ENCODE measurements around the gene DHX32.

Gene DHX32

DNA sequence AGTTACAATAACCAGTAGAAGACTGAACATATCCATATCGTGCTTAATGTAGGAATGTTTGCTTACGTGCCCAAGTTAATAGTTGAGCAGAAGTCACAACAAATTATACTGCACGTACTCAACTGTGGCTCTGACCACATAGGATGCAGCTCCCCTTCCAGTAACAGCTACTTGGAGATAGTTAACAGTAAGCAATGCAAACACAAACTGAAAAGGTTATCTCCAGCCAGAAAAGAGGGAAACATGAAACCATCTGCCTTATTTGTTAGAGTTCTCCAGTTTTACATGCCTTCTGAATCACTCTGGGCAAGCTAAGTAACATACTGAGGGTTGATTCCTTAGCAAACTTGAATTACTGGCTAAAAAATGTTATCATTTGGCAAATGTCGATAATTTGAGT lies 9.8 kb downstream of the DHX32 start:
- H3K27me3 Mint-ChIP-seq = no peaks in the 10 kb centered on the region
- no peak overlapping the region for H3K27ac Mint-ChIP-seq
- peaks cover 14% of the 10 kb centered on the region for H3K36me3 Mint-ChIP-seq

DNA sequence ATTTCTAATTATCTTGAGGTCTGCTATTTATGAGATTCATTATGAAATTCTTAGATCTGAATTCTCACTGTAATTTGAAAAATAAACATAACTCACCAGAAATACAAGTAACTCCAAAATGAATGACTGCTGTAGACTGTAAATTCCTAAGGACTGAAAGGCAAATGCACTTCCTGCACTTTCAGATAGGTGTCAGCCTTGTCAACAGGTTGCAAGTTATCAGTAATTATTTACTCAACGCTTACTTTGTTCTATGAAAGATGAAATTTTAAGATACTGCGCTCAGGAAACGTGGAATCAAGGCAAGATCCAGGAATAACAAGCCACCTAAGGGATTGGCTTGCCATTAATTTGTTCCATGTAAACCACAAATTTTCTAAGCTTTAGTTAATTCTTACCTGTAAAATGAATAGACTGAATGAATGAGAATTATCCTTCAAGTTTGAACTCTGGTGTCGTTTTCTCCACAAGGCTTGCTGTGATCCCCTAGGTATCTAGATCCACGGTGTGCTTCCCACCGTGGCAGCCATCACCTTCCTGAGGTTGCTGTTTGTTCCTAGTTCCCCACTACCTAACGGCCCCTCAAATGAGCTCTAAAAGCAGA lies 12.6 kb downstream of the DHX32 start:
- H3K9me3 Mint-ChIP-seq = no peaks in the 10 kb centered on the region
- no peaks in the 10 kb centered on the region for H3K27me3 Mint-ChIP-seq
- H3K4me3 Mint-ChIP-seq = no peak overlapping the region
- no peaks in the 10 kb centered on the region for H3K36me3 Mint-ChIP-seq
- no peaks in the 10 kb centered on the region for H3K4me1 Mint-ChIP-seq
- no peak overlapping the region for H3K27ac Mint-ChIP-seq

More for the DNA sequence above, 9.8 kb downstream of the DHX32 start:
- Mint-ChIP-seq H3K9me3 (no peaks in the 10 kb centered on the region), H3K4me1 (no peaks in the 10 kb centered on the region), H3K4me3 (no peak overlapping the region)

DNA sequence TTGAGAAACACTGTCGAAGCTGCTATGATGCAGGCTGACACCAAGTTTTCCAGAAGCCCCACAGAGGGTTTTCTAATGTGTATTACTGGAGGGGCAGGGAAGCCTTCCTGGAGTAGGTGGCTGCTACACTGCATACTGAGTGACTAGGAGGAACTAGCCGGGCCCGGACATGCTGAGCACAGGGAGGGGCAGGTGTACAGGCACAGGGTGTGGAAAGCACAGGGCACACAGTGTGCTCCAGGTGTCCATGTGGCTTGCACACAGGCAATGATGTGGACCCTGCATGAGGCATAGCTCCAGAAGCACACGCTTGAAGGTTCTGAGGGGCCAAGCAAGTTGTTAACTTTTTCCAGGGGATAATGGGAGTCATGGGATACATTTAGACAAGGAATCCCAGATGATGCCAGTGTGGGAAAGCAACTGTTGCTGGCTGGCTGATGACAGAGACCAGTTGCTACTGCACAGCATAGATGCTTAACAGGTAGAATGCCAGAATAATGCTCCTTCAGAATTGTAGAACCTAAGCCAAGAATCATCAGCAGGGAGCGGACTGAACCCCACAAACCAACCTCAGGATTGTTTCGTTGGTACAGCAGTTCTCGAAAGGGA lies 14.6 kb downstream of the DHX32 start:
- Mint-ChIP-seq H3K36me3 (no peaks in the 10 kb centered on the region), H3K27me3 (no peaks in the 10 kb centered on the region), H3K4me3 (no peak overlapping the region), H3K9me3 (no peaks in the 10 kb centered on the region), H3K4me1 (no peaks in the 10 kb centered on the region), H3K27ac (no peak overlapping the region)

DNA sequence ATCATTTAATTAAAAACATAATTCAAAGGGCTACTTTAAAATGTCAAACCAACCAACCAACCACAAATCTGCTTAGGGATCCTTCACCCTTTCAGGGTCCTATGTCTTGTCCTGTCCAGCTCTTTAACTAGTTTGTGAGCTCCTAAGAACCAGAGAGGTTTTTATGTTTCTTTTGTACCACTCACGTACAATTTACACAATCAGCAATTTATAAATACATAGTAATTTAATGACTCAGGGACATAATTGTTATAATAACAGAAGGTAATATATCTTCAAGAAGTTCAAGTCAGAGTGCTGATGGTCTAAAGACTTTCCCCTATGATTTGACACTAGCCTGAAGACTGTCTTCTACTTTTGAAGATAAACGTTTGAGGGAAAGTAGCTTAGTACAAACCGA lies 16.0 kb downstream of the DHX32 start:
- Mint-ChIP-seq H3K36me3 (no peaks in the 10 kb centered on the region), H3K27ac (no peak overlapping the region), H3K4me1 (no peaks in the 10 kb centered on the region), H3K9me3 (no peaks in the 10 kb centered on the region), H3K27me3 (no peaks in the 10 kb centered on the region), H3K4me3 (no peak overlapping the region)

DNA sequence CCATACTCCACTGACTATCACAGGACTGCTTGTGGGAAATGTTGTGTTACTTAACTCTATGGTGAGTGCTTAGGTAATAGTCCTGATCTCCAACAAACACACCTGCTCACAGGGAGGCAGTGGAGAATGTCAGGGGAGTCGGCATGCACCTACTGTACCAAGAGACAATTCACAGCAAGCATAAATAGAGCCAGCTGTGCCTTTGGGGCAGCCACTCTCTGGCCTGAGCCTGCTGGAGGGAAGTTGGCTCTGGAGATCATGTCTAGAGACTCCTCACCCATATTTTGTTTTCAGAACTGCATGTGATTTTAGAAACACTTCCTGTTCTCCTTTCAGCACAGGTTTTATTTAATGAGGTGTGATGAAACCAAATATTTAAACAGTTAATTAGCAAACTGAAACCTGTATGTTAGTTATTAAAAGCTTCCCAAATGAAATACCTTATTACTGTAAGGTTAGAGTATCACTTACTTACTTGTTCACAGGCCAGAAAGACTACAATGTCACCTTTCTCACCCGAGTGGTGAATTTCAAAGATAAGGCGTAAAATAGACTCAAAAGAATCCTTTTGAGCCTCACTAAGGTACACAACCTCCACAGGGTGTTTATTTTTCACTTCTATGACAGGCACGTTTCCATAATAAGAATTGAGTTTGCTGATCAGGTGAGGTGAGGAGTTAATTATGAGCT lies 21.8 kb downstream of the DHX32 start:
- Mint-ChIP-seq H3K4me1 (no peaks in the 10 kb centered on the region), H3K4me3 (no peak overlapping the region), H3K9me3 (no peaks in the 10 kb centered on the region), H3K27ac (peak overlapping the region; percentile 23), H3K27me3 (no peaks in the 10 kb centered on the region), H3K36me3 (peaks cover 3% of the 10 kb centered on the region)

DNA sequence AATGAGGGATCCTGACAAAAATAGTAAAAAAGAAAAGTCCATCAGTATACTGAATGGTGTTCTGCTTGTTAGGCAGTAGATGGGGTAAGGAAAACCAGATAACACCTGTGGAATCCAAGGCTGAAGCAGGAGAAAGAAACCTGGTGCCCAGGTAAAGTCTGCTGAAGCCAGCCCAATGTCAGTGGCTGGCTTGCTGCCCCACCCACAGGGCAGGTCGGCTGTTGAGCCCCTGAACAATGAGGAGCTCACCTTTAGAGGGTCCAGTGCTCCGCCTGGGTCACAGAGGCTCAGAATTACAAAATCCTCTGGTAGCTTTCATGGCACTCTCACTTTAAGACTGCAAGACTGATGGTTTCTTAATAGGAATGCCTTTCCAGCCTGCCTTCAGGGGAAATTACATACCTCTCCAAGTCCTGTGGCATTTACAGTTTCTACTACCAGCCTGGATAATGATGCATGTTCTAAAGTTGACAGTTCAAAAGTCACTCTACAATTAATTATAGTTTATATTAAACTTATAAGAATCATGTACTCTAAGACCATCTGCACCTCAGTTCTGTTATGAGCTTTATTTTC lies 23.8 kb downstream of the DHX32 start:
- Mint-ChIP-seq H3K9me3 (no peaks in the 10 kb centered on the region), H3K36me3 (peaks cover 3% of the 10 kb centered on the region), H3K4me3 (no peak overlapping the region), H3K4me1 (no peaks in the 10 kb centered on the region), H3K27me3 (no peaks in the 10 kb centered on the region), H3K27ac (no peak overlapping the region)

DNA sequence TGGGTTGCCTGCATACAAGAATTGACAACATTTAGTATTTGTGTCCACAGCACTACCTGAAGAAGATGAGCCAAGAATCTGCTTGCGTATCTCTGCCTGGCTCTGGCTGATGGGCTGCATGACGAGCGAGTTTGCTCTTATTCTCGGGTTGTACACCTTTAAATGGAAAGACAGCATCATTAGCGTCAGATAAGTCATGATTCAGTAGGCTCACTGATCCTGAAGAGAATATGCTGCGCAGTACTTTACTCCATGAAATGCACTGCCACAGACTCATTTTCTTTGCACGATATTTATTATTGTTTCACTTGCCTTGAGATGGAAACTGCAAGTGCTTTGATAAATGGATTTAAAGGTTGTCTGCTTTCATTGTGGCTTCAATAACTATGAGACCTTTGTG lies 28.6 kb downstream of the DHX32 start:
- no peak overlapping the region for H3K27ac Mint-ChIP-seq
- no peaks in the 10 kb centered on the region for H3K4me1 Mint-ChIP-seq
- H3K36me3 Mint-ChIP-seq = peaks cover 10% of the 10 kb centered on the region
- H3K9me3 Mint-ChIP-seq = no peaks in the 10 kb centered on the region
- H3K27me3 Mint-ChIP-seq = no peaks in the 10 kb centered on the region
- no peak overlapping the region for H3K4me3 Mint-ChIP-seq

DNA sequence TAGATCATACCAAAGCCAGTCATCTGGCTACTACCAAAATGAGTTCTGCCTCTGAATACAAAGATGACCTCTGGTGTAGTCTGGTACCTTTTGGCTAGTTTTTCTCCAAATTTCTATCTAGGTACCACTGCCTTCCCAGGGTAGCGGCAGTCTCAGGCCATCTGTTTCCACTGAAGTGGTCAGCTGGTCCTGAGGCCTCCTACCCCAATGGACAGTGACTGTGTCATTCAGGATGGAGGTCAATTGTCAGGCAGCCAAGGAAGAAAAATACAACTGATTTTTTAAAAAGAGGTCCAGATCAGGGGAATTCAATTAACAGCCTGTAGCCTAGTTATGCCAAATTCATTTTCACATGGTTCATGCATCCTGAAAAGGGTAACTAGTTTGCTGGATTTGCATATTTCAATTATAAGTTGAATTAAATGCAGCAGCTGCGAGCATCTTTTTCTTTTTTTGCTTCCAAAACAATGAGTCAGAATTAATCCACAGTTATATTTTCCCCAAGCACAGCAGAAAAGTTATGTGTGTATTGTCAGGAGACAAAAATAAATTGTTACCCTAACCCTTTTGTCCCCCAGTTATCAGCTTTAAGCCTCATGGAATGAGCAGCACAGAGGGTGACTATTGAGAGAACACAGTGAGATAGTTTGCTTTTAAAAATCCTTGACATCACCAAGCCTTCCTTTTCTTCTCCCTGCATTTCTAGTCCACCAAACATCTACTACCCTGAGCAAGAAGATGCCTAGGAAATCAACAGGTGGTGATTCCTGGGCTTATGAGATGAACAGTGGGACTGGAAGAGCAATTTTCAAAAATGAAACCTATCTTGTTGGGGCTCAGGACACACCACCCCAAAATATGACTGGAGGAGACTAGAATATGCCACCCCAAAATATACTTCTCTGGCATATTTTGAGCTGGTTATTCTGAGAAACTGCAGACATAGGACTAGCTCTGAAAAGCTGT lies 30.0 kb downstream of the DHX32 start:
- H3K4me3 Mint-ChIP-seq = no peak overlapping the region
- H3K9me3 Mint-ChIP-seq = no peaks in the 10 kb centered on the region
- H3K4me1 Mint-ChIP-seq = no peaks in the 10 kb centered on the region
- peak overlapping the region; percentile 43 for H3K27ac Mint-ChIP-seq
- H3K27me3 Mint-ChIP-seq = no peaks in the 10 kb centered on the region
- peaks cover 10% of the 10 kb centered on the region for H3K36me3 Mint-ChIP-seq

DNA sequence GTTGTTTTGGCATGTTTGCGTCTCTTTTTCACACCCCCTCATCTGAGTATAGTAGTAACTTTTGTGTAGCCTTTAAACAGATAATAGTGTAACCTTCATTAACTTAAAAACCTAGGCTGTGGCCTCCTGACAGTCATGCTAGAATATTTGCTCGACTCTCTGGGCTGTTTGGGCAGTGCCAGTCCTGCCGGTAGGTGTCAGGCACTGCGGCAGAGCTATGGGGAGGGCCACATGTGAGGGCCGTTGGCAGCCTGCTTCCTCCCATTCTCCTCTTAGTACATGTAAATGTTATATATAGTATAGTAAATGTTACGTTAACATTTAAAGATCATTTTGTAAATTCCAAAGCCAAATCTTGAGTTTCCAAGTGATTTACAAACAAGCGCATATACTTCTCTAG lies 31.6 kb downstream of the DHX32 start:
- Mint-ChIP-seq H3K9me3 (no peaks in the 10 kb centered on the region), H3K27ac (no peak overlapping the region), H3K4me1 (no peaks in the 10 kb centered on the region), H3K4me3 (no peak overlapping the region), H3K36me3 (peaks cover 9% of the 10 kb centered on the region), H3K27me3 (no peaks in the 10 kb centered on the region)

DNA sequence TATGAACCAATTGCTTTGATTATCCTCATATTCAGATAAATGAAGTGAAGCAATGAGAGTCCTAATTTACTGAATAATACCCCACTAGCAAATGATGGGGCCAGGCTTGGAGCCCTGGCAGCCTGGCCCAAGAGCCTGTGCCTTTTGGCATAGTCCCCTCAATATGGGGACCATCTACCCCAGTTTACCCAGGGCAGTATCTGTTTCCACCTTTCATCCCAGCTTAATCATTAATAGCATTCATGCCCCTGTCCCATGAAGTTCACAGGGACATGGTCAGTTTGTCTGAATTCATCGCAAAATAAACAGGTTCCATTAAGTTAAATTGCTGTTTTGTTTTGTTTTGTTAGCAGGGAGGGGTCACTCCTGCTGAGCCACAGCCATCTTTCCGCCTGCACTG lies 32.2 kb downstream of the DHX32 start:
- H3K36me3 Mint-ChIP-seq = peaks cover 7% of the 10 kb centered on the region
- H3K4me3 Mint-ChIP-seq = no peak overlapping the region
- no peaks in the 10 kb centered on the region for H3K9me3 Mint-ChIP-seq
- no peak overlapping the region for H3K27ac Mint-ChIP-seq
- no peaks in the 10 kb centered on the region for H3K4me1 Mint-ChIP-seq
- H3K27me3 Mint-ChIP-seq = no peaks in the 10 kb centered on the region

DNA sequence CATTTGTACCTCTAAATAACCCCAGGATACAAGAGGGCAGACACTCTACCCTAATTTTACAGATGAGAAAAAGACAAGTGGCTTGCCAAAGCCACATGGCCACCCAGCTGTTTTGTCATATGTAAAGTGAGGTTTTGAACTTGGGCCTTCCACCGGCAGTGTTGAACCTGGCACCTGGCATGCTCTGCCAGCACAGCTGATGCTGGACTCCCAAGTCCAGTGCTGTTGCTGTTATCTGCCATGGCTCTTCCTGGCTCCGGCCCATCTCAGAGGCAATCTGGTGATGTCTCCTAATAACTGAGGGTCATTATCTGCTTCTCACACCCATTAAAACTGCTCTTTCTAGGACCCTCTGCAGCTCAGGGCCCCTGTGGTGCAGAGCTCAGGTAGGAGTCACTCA lies 32.7 kb downstream of the DHX32 start:
- Mint-ChIP-seq H3K36me3 (peaks cover 7% of the 10 kb centered on the region), H3K27ac (no peak overlapping the region), H3K9me3 (no peaks in the 10 kb centered on the region), H3K4me3 (no peak overlapping the region), H3K27me3 (no peaks in the 10 kb centered on the region), H3K4me1 (no peaks in the 10 kb centered on the region)

DNA sequence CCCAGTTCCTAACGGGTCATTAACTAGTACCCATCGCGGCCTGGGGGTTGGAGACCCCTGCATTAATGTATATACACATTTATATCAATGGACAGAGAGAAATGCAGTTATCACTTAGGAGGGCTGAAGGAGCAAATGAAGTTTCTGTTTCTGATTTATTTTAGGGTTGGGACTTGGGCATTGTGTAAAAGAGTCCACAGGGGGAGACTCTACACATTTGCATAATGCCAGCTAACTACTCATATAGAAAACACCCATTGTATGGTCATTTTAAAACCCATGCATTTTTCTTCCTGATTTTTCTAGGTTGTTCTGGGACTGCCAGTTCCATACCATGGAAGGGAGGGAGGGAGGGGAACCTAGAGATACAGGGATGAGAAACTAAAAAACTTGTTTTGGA lies 34.2 kb downstream of the DHX32 start:
- no peak overlapping the region for H3K27ac Mint-ChIP-seq
- H3K27me3 Mint-ChIP-seq = no peaks in the 10 kb centered on the region
- no peak overlapping the region for H3K4me3 Mint-ChIP-seq
- peaks cover 9% of the 10 kb centered on the region for H3K36me3 Mint-ChIP-seq
- H3K4me1 Mint-ChIP-seq = no peaks in the 10 kb centered on the region
- no peaks in the 10 kb centered on the region for H3K9me3 Mint-ChIP-seq

DNA sequence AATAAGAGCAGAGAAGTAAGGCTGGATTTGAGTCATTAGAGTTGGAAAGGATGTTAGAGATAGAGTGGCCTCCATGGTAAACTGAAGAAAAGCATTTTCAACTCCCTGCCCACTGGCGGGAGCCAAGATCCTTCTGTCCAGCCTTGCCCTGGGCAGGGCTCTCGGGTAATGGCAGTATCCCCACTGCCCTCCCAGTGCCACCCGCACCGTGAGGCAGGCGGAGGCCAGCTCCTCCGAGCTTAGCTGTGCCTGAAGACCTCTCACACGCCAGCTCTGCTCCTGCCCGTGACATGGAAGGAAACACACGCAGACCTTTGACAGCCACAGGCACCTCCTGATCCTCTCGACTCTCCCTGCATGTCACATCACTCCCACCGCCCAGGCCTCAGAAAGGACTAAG lies 35.5 kb downstream of the DHX32 start:
- H3K36me3 Mint-ChIP-seq = peaks cover 6% of the 10 kb centered on the region
- no peak overlapping the region for H3K4me3 Mint-ChIP-seq
- no peaks in the 10 kb centered on the region for H3K4me1 Mint-ChIP-seq
- no peaks in the 10 kb centered on the region for H3K27me3 Mint-ChIP-seq
- H3K27ac Mint-ChIP-seq = no peak overlapping the region
- no peaks in the 10 kb centered on the region for H3K9me3 Mint-ChIP-seq

DNA sequence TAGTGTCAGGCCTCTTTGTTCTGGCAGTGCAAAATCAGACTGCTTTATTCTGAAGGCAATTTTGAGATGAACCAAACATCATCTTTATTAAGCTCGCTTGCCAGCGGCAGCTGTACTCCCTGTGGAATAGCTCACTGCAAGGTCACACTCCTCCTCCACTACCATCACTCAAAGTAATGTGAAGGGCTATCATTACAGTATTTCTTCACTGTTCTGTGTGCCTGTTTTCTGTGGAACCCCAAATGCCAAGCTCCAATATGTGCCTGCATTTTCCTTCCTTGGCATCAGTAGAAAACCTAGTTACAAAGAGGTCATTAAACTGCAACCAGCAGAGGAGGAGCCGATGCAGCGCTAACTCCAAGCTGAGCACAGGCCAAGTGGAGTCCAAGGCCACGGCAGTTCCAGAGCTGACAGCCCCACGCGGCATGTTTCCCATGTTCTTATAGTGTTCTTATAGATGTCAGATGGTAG lies 36.3 kb downstream of the DHX32 start:
- H3K4me3 Mint-ChIP-seq = no peak overlapping the region
- no peaks in the 10 kb centered on the region for H3K27me3 Mint-ChIP-seq
- no peaks in the 10 kb centered on the region for H3K9me3 Mint-ChIP-seq
- H3K4me1 Mint-ChIP-seq = no peaks in the 10 kb centered on the region
- H3K36me3 Mint-ChIP-seq = peaks cover 4% of the 10 kb centered on the region
- H3K27ac Mint-ChIP-seq = no peak overlapping the region

DNA sequence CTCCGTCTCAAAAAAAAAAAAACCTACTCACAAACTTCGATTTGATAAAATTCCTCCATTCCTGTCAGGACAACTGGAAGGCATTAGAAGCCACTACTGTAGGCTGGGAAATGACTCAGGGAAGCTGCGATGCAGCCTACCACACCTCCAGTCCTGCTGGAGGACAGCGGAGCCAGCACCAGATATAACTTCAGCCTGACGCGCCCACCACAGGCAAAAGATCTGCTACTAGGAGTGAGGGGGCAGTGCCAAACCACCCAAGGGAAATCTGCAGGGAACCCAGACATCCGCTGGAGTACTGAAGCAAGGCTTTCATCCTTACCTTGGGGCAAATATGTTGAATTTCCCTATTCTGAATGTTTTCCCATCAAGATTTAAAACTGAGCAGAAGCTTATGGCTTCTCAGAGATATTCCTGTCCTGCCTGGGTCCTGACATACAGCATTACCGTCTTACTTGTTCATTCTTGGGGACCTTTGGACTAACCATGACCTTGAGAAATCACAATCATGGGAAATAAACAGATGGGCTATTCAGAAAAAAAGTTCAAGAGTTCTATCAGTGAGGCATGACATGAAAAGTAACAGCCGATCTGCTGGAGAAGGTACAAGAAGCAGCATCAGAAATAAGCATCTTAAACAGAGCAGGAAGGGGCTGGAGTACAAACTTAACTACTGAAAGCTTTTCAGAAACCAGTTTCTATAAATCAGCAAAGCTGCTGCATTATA lies 37.3 kb downstream of the DHX32 start:
- Mint-ChIP-seq H3K27ac (peak overlapping the region; percentile 24), H3K4me1 (no peaks in the 10 kb centered on the region), H3K36me3 (peaks cover 4% of the 10 kb centered on the region)

More for the DNA sequence above, 37.3 kb downstream of the DHX32 start:
- Mint-ChIP-seq H3K9me3 (no peaks in the 10 kb centered on the region), H3K27me3 (no peaks in the 10 kb centered on the region), H3K4me3 (no peak overlapping the region)
